ENCODE results near the gene UNC13D.

- TF ChIP-seq POLR2A (IDR thresholded peaks at IDR 0.05) (no peak), CTCF (IDR thresholded peaks at IDR 0.05) (no peak), EP300 (IDR thresholded peaks at IDR 0.05) (no peak)
These were observed 48.2 kb downstream of the UNC13D start for GRCh38 chr17:75795820-75796607.
